IMR-90 (cell line): ENCODE results near the gene CLHC1. TPM values are rescaled to one million over a fixed set of nuclear protein-coding genes. Genes with fewer than 3 reads are reported as not detected.
A peak's percentile ranks its signal among the peaks of the same experiment; 100 is the strongest.

ENCODE experiments used
- ATAC-seq: fragments of 200-7000 bp; cut with Tn5 transposase; 2 replicates; pipeline ENCODE4 v1.9.1; 2020; ENCODE audit warnings: low read depth, mild to moderate bottlenecking, moderate library complexity
- BruUV-seq: library from RNA; stranded (reverse); fragments of 400-500 nt; replicated peaks from 2 replicates; lab custom pipeline; 2021; lab: Mats Ljungman, UMichigan
- CTCF ChIA-PET: fragments of 300-600 bp; formaldehyde crosslinking; extraction: SDS; loops from one replicate; lab custom pipeline; 2021; ENCODE audit warnings: antibody characterized with exemption; lab: Yijun Ruan, JAX
- POLR2A ChIA-PET: fragments of 300-600 bp; sonication (Branson Sonifier 250); formaldehyde crosslinking; loops from one replicate; lab custom pipeline; 2022; ENCODE audit warnings: antibody characterized with exemption; ENCODE audit not compliant: unreplicated experiment; lab: Charles Lee
- DNase-seq: peaks from one replicate; pipeline ENCODE4 v3.0.0; 2013
- H2AFZ ChIP-seq: replicated peaks from 2 replicates; pipeline ENCODE3; 2013; ENCODE audit warnings: low read length, mild to moderate bottlenecking; ENCODE audit not compliant: poor library complexity
- H2AK5ac ChIP-seq: 2 replicates; pipeline ENCODE4 v1.6.1; 2013; ENCODE audit warnings: low read depth, low read length, inconsistent platforms
- H2AK9ac ChIP-seq: replicated peaks from 2 replicates; pipeline ENCODE3; 2013; ENCODE audit warnings: mild to moderate bottlenecking, low read depth, low read length, moderate library complexity; ENCODE audit not compliant: poor library complexity
- H2BK120ac ChIP-seq: 2 replicates; pipeline ENCODE4 v1.6.1; 2013; ENCODE audit warnings: low read depth, low read length, inconsistent platforms
- H2BK15ac ChIP-seq: 3 replicates; pipeline ENCODE4 v1.6.1; 2013; ENCODE audit warnings: low read depth, low read length, inconsistent platforms
- H2BK20ac ChIP-seq: 2 replicates; pipeline ENCODE4 v1.6.1; 2013; ENCODE audit warnings: low read depth, mild to moderate bottlenecking, inconsistent platforms, low read length, moderate library complexity
- H2BK5ac ChIP-seq: 2 replicates; pipeline ENCODE4 v1.6.1; 2013; ENCODE audit warnings: mild to moderate bottlenecking, low read depth, low read length, inconsistent platforms; ENCODE audit not compliant: poor library complexity, severe bottlenecking
- H3K14ac ChIP-seq: replicated peaks from 2 replicates; pipeline ENCODE4 v1.6.1; 2013; ENCODE audit warnings: low read depth, low read length, inconsistent platforms
- H3K18ac ChIP-seq: 2 replicates; pipeline ENCODE4 v1.6.1; 2013; ENCODE audit warnings: low read depth, low read length, control low read depth
- H3K23ac ChIP-seq: 2 replicates; pipeline ENCODE4 v1.6.1; 2013; ENCODE audit warnings: low read depth, low read length, inconsistent platforms
- H3K27ac ChIP-seq: 2 replicates; pipeline ENCODE4 v1.5.1; 2013; ENCODE audit warnings: mild to moderate bottlenecking, control low read depth, low read length; ENCODE audit not compliant: insufficient read depth
- H3K27me3 ChIP-seq: 2 replicates; pipeline ENCODE4 v1.6.1; 2013; ENCODE audit warnings: low read length; ENCODE audit not compliant: control insufficient read depth, insufficient read depth
- H3K36me3 ChIP-seq: 2 replicates; pipeline ENCODE4 v1.6.1; 2013; ENCODE audit warnings: low read length, mixed read lengths; ENCODE audit not compliant: control insufficient read depth, insufficient read depth
- H3K4ac ChIP-seq: 2 replicates; pipeline ENCODE4 v1.6.1; 2013; ENCODE audit warnings: low read depth, low read length, inconsistent platforms
- H3K4me1 ChIP-seq: 2 replicates; pipeline ENCODE4 v1.6.1; 2013; ENCODE audit warnings: low read length, mixed read lengths; ENCODE audit not compliant: control insufficient read depth, insufficient read depth
- H3K4me2 ChIP-seq: 2 replicates; pipeline ENCODE4 v1.6.1; 2013; ENCODE audit warnings: low read depth, mild to moderate bottlenecking, control low read depth, low read length, moderate library complexity
- H3K4me3 ChIP-seq: 2 replicates; pipeline ENCODE4 v1.5.1; 2013; ENCODE audit warnings: low read depth, mild to moderate bottlenecking, control low read depth, low read length, moderate library complexity; ENCODE audit not compliant: insufficient read depth
- H3K56ac ChIP-seq: 2 replicates; pipeline ENCODE4 v1.6.1; 2013; ENCODE audit warnings: low read length, inconsistent platforms; ENCODE audit not compliant: insufficient read depth; ENCODE audit errors: extremely low read depth
- H3K79me1 ChIP-seq, 2 experiments: 2 replicates each; pipeline ENCODE4 v1.6.1; 2013; ENCODE audit warnings: low read length in 2 of 2, inconsistent platforms in 1 of 2, low read depth in 1 of 2
- H3K9ac ChIP-seq: 2 replicates; pipeline ENCODE4 v1.6.1; 2013; ENCODE audit warnings: low read depth, low read length, control low read depth
- H3K9me1 ChIP-seq: 2 replicates; pipeline ENCODE4 v1.6.1; 2013; ENCODE audit warnings: low read length, inconsistent platforms; ENCODE audit not compliant: insufficient read depth
- H3K9me3 ChIP-seq: 2 replicates; pipeline ENCODE4 v1.6.1; 2013; ENCODE audit warnings: low read length; ENCODE audit not compliant: control insufficient read depth, insufficient read depth
- H4K20me1 ChIP-seq: 2 replicates; pipeline ENCODE4 v1.6.1; 2013; ENCODE audit warnings: low read length, inconsistent platforms; ENCODE audit not compliant: insufficient read depth
- H4K5ac ChIP-seq: 2 replicates; pipeline ENCODE4 v1.6.1; 2013; ENCODE audit warnings: mild to moderate bottlenecking, low read depth, low read length, control low read depth
- H4K8ac ChIP-seq, 2 experiments: 2 replicates each; pipeline ENCODE4 v1.6.1; 2013; ENCODE audit warnings: low read depth in 2 of 2, low read length in 2 of 2, control low read depth in 1 of 2, inconsistent platforms in 1 of 2
- H4K91ac ChIP-seq: 2 replicates; pipeline ENCODE4 v1.6.1; 2013; ENCODE audit warnings: low read depth, low read length, inconsistent platforms; ENCODE audit not compliant: insufficient read depth
- BHLHE40 ChIP-seq: fragments of 150-350 bp; IDR thresholded peaks from 2 replicates; pipeline ENCODE4 v1.6.1; 2016; ENCODE audit warnings: mild to moderate bottlenecking, low read depth, low read length
- CEBPB ChIP-seq: IDR thresholded peaks from 2 replicates; pipeline ENCODE4 v1.6.1; 2012; ENCODE audit warnings: low read depth, low read length, improper control_type of control experiment
- CHD1 ChIP-seq: IDR thresholded peaks from 2 replicates; pipeline ENCODE4 v1.6.1; 2012; ENCODE audit warnings: low read depth, low read length, improper control_type of control experiment
- CTCF ChIP-seq: conservative IDR thresholded peaks from 2 replicates; pipeline ENCODE4 v1.5.1; 2012; ENCODE audit warnings: mild to moderate bottlenecking, low read depth, low read length, improper control_type of control experiment
- ELK1 ChIP-seq: fragments of 150-350 bp; IDR thresholded peaks from 2 replicates; pipeline ENCODE4 v1.6.1; 2016; ENCODE audit warnings: low read depth, mild to moderate bottlenecking, low read length, moderate library complexity, borderline replicate concordance
- FOS ChIP-seq: fragments of 150-350 bp; IDR thresholded peaks from 2 replicates; pipeline ENCODE4 v1.6.1; 2016; ENCODE audit warnings: low read depth, low read length
- MAFK ChIP-seq: IDR thresholded peaks from 2 replicates; pipeline ENCODE4 v1.6.1; 2012; ENCODE audit warnings: low read depth, low read length, improper control_type of control experiment
- MXI1 ChIP-seq: IDR thresholded peaks from 2 replicates; pipeline ENCODE4 v1.6.1; 2012; ENCODE audit warnings: low read depth, mild to moderate bottlenecking, low read length, moderate library complexity, borderline replicate concordance
- NFE2L2 ChIP-seq: fragments of 150-350 bp; IDR thresholded peaks from 2 replicates; pipeline ENCODE4 v1.6.1; 2016; ENCODE audit warnings: low read depth, mild to moderate bottlenecking, low read length
- RAD21 ChIP-seq: IDR thresholded peaks from 2 replicates; pipeline ENCODE4 v1.6.1; 2012; ENCODE audit warnings: low read length, improper control_type of control experiment
- RCOR1 ChIP-seq: IDR thresholded peaks from 2 replicates; pipeline ENCODE4 v1.6.1; 2012; ENCODE audit warnings: mild to moderate bottlenecking, low read length, improper control_type of control experiment; ENCODE audit not compliant: insufficient replicate concordance
- RFX5 ChIP-seq: IDR thresholded peaks from 2 replicates; pipeline ENCODE4 v1.8.0; 2012; ENCODE audit warnings: low read depth, mild to moderate bottlenecking, low read length, moderate library complexity
- SMC3 ChIP-seq: fragments of 150-350 bp; IDR thresholded peaks from 2 replicates; pipeline ENCODE4 v1.6.1; 2016; ENCODE audit warnings: low read depth, mild to moderate bottlenecking, antibody characterized with exemption, low read length, moderate library complexity
- USF2 ChIP-seq: fragments of 150-350 bp; IDR thresholded peaks from 2 replicates; pipeline ENCODE4 v1.6.1; 2017; ENCODE audit warnings: mild to moderate bottlenecking, antibody characterized with exemption, low read length, low read depth
- WGBS, 2 experiments: methylation state at CpG; one replicate each; pipeline versions ENCODE4 v1.1.5 to v1.1.7; 2013; ENCODE audit warnings: missing lambda C conversion rate in 2 of 2; ENCODE audit not compliant: insufficient read length in 1 of 2; ENCODE audit errors: extremely low coverage in 2 of 2; 5-methylcytosine and 5-hydroxymethylcytosine counted together
- dilution Hi-C: fragments of 300-500 bp; cut with HindIII; formaldehyde crosslinking; loops from one replicate; pipeline ENCODE4 v1.14.3; 2018; ENCODE audit warnings: low sequenced_read_pairs; ENCODE audit not compliant: unreplicated experiment
- in situ Hi-C: fragments of 300-500 bp; cut with MboI; formaldehyde crosslinking; loops from 3 replicates; pipeline ENCODE4 v1.14.3; 2019; ENCODE audit warnings: low sequenced_read_pairs, inconsistent platforms, mixed read lengths
- intact Hi-C: fragments of 100-400 bp; cut with micrococcal nuclease; formaldehyde crosslinking; loops from 2 replicates; pipeline ENCODE4 v1.10.0; 2022
- polyA plus RNA-seq, 3 experiments: library from polyadenylated mRNA; depleted of rRNA; stranded (reverse); fragments of >200 nt; gene quantifications; 2 replicates each; pipeline ENCODE4 v1.2.3, GENCODE V29; 2012; ENCODE audit warnings: low replicate concordance in 1 of 3
- total RNA-seq: library from RNA; depleted of rRNA; stranded (reverse); fragments of >200 nt; gene quantifications from 2 replicates; pipeline ENCODE4 v1.2.3, GENCODE V29; 2012

The CLHC1 gene
- total and polyA plus RNA-seq, 2 of the 4 experiments (the other 2 are of a cell fraction): 2.3 to 5.3 TPM

GRCh38 chr2:55134316-55134706 is 97.8 kb downstream of the CLHC1 start:
- peak overlapping the region; percentile 85 for H2AFZ ChIP-seq
- H3K4me2 ChIP-seq: peak overlapping the region; percentile 67

More at GRCh38 chr2:55134316-55134706, 97.8 kb downstream of the CLHC1 start:
- BruUV-seq: no TSS peak
- Histone ChIP-seq H2BK15ac (peak overlapping the region; percentile 93), H3K18ac (peak overlapping the region; percentile 96), H3K27ac (peak overlapping the region; percentile 95), H2BK20ac (peak overlapping the region; percentile 95), H2AK5ac (peak overlapping the region; percentile 91), H2AK9ac (peak overlapping the region; percentile 86), H4K5ac (peak overlapping the region; percentile 99), H3K4me1 (peaks cover 19% of the 10 kb centered on the region), H3K23ac (peak overlapping the region; percentile 77), H3K14ac (peak overlapping the region; percentile 94), H3K9me1 (peaks cover 8% of the 10 kb centered on the region), H2BK120ac (peak overlapping the region; percentile 98), H3K27me3 (no peaks in the 10 kb centered on the region), H4K91ac (peak overlapping the region; percentile 97), H3K79me1 (peaks cover 0 to 14% of the 10 kb centered on the region in 2 experiments; a peak in 2 of 4 replicates), H3K36me3 (no peaks in the 10 kb centered on the region), H4K20me1 (no peaks in the 10 kb centered on the region), H3K9me3 (no peaks in the 10 kb centered on the region), H3K4ac (peak overlapping the region; percentile 98), H3K9ac (peak overlapping the region; percentile 59), H3K56ac (peak overlapping the region; percentile 81), H3K4me3 (no peak overlapping the region), H2BK5ac (peak overlapping the region; percentile 83), H4K8ac (peak overlapping the region; percentile 93 to 95)
- ATAC-seq (peak; percentile 27), DNase-seq (no peak)
- TF ChIP-seq CTCF (no peak), RCOR1 (no peak), BHLHE40 (no peak), MXI1 (no peak), CEBPB (no peak), MAFK (no peak), USF2 (no peak), RFX5 (no peak), SMC3 (no peak), NFE2L2 (no peak), RAD21 (no peak), ELK1 (no peak), CHD1 (no peak), FOS (no peak)
- in situ Hi-C loops (no loop called here), intact Hi-C loops (loop anchor here (1.0 kb wide), 1 partner anchor 10 kb away; no protein-coding TSS in a partner anchor), dilution Hi-C loops (no loop called here)
- no CpG with 5 or more reads among the region's 1 CpG for WGBS, 2 experiments
- ChIA-PET POLR2A (interaction anchor here (0.9 to 1.8 kb wide), 3 partner anchors 14 to 84 kb away, joined by 3 to 5 read pairs (median 4); partner anchors contain the start of gene RTN4), CTCF (interaction anchor here (1.1 kb wide), 1 partner anchor 42 kb away, joined by 3 read pairs; no protein-coding TSS in a partner anchor)
